NCI-H187 (cell line): ENCODE measurements around the gene NEO1.
"Not testable (repeated sequence)": the region's sequence is repeated elsewhere in the genome, so short reads cannot be mapped to it uniquely, and the experiment has no call there.

Experiments
- DNase-seq, 2 experiments: peaks; one replicate each; lab custom pipeline; 2025; lab: John Stamatoyannopoulos, UW

The NEO1 gene

DNA sequence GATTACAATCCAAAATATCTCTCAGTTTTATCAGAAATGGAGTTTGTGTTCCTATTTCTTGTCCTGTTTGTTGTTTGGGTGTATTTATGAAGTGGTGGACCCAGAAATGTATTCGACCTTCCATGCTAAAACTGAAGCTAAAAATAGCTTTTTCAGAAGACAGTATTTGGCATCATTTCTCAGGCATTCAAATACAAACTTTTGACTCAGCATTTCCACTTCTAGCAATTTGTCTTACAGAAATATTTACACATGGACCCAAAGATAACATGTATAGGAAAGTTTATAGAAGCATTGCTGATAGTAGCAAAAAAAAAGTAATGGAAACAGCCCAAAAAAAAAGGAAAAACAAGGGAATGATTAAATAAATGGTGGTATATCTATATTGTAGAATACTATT lies 160.2 kb downstream of the NEO1 start:
- no peak for DNase-seq

DNA sequence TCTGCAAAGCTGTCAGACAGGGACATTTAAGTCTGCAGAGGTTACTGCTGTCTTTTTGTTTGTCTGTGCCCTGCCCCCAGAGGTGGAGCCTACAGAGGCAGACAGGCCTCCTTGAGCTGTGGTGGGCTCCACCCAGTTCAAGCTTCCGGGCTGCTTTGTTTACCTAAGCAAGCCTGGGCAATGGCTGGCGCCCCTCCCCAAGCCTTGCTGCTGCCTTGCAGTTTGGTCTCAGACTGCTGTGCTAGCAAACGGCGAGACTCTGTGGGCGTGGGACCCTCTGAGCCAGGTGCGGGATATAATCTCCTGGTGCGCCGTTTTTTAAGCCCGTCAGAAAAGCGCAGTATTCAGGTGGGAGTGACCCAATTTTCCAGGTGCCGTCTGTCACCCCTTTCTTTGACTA lies 169.2 kb downstream of the NEO1 start:
- not testable (repeated sequence) for DNase-seq

DNA sequence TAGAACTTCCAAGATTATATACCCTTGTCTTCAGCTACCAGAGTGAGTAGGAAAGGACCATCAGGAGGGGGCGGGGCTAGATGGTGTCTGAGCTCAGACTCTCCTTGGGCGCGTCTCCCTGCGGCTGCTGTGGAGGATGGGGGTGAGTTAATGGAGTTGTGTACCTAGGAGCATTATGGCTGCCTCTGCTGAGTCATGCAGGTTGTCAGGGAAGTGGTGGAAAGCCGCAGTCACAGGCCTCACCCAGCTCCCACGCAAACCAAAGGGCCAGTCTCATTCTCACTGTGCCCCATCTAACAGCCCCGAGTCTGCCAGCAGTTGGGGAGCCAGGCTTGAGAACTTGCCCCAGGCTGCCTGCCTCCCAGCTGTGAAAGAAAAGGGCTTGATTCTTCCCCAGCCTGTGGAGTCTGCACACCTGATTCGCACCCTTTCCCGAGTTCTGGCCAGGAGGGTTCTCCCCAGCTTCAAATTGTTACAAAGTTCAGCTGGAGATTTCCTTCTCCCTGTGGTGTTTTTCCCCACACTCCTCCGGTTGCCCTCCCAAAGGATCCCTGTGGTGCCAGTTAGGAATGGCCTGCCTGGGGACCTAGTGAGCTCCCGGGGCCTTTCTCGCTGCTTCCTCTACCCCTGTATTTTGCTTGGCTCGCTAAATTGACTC lies 173.2 kb downstream of the NEO1 start:
- no peak for DNase-seq

DNA sequence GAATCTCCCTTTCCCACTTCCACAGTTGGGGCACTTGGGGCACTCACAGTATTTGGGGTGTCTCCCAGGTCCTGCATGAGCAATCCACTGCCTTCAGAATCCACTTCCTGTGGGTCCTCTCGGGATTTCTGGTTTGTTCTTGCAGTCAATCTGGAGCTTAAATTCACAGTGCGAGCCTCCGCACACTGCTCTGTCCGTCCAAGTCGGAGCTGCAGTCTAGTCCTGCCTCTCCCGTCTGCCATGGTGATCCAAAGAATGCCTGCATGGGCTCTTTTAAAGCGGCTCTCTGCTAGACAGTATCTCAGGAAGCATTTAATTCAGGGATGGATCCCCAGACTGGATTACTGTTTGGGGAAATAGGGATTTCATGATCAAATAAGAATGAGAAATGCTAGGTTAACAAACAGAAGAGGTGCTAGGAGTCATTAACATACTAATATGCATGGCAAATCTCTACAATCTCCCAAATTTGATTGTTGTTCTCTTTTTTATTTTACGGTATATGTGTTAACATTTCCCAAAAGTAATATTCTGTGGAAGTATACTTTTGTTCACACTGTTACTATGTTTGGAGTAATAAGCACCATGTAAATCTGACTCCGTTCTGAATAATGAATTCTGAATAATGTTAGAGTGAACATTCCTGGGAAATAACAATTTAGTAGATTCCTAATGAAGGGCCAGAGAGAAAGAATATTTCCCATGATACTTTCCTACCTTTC lies 174.0 kb downstream of the NEO1 start:
- no peak for DNase-seq

DNA sequence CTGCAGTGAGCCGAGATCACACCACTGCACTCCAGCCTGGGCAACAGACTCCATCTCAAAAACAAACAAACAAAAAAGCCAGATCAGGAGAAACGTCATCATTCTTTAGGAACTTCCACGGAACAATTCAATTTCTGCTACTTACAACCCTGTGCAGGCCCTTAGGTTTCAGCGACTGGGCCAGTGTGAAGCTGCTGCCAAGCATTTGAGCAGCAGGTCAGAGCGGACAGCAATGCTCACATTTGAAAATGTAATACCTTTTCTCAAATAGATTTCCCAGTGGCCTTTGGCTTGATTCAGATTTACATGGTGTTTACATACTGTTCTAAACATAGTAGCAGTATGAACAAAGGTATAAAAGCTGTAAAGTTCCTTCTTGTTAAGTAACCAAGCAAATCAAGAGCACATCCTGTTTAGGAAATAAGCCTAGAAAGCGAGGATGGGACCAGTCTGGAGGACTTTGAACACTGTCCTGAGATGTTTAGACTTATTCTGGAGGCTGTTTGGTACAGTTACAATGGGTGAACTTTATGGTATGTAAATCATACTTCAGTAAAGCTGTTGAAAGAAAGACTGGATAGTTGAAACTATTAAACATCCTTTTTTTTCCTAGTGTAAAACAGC lies 175.3 kb downstream of the NEO1 start:
- DNase-seq, result no peak

DNA sequence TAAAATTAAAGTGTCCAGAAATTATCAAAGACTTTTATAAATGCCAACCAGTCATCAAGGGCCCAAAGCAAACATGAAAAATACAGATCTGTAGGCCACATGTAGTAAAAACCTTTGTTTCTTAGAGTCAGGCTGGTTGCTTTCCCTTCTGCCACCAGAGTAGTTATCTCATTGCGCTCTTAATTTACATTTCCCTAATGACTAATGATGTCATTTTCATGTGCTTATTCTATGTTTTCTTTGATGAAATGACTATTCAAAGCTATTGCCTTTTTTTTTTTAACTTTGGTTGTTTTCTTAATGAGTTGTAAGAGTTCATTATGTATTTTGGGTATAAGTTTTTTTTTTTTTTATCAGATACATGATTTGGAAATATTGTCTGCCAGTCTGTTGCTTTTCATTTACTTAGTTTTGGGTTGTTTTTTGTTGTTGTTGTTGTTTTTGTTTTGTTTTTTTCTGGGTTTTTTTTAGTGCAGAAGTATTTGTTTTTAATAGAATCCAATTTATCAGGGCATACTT lies 175.9 kb downstream of the NEO1 start:
- no peak for DNase-seq

DNA sequence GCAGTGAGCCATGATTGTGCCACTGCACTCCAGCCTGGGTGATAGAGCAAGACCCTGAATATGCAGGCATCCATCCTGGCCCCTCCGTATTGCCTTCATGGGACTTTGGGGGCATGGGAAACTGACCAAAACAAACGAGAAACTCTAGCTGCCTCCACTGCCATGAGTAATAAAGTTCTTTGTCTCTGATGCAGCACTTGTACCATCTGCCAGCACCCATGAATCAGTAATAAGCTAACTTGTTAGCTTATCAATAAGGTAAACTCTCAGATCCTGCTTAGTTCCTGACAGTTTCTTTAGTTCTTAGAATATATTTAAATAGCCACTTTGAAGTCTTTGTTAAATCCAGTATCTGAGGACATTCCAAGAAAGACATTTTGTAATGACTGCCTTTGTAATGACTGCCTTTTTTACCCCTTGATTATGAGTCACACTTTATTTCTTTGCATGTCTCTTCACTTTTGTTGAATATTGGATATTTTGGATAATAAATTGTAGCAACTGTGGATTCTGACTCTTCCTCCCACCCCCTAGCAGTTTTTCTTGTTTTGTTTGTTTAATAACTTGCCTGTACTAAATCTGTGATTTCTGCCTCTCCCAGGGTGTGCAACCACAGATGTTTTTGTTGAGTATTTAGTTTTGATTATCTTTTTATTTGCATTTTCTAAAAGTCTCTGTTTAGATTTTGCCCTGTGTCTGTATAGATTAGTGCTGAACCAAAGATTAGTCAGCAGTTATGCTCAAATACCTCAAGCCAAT lies 179.6 kb downstream of the NEO1 start:
- DNase-seq, result no peak

DNA sequence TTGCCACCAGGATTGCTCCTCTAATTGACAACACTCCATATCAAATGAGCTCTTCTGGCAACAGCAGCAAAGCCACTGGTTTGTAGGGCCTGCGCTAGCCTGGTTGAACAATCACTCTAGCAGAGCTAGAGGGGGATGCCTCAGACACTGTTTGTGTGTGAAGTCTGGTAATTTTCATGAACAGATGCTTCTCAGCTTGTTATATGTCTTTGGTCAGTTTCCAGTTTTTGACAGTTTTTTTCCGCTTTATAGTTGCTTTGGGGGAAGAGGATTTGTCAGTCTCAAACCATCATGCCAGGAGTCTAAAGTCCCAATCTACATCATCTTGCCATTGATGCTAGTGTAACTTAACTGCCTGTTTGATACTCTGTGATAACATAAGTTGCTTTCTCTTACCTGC lies 180.5 kb downstream of the NEO1 start:
- DNase-seq, result no peak

DNA sequence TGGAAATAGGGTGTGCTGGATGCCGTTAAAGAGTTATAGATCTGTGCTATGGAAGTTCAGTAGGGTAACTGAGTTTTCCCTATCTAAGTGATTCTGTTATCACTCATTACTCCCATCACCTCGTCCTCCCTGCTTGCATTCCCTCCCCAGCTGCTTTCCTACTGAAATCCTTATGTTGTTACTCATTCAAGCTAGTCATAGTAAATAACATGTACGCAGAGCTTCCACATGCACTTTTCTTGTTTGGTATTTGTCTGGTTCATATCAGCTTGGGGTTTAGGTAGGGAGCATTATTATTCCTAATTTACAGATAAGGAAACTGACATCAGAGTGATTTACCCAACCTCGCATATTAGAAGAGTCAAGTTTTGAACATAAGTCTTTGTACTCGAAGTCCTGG lies 181.4 kb downstream of the NEO1 start:
- no peak for DNase-seq

DNA sequence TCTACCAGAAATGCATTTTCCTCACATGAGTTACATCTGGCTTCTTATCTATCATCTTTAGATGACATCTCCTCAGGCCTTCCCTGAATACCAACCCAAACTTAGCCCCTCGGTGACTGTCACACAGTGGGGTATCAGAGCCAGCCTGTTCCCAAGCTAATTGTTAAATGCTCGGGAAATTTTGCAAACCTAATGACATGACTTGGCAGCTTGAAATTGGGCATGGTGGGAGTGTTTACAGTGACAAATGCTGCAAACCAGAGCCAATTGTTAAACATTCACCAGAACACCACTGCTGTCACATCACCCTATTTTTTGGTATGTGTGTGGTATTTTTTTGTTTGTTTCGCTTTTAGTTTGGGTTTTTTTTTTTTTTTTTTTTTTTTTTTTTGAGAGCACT lies 185.6 kb downstream of the NEO1 start:
- no peak for DNase-seq

DNA sequence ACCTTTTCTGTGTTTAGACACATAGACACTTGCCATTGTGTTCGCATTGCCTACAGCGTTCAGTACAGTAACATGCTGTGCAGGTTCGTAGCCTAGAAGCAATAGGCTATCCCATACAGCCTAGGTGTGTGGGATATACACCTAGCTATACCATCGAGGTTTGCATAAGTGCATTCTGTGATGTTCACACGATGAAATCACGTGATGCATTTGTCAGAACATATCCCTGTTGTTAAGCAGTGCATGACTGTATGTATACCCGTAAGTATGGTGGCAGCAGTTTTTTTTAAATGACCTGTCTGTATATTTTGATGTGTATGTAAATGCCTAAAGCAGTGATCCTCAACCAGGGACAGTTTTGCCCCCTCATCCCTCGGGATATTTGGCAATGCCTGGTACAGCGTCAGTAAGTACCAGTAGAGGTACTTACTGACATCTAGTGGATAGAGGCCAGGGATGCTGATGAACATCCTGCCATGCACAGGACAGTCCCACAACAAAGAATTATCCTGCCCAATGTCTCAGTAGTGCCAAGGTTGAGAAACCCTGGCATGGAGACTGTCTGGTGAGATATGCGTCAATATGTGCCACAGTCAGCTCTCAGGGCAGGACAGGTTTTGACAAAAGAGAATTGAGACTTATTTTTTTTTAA lies 187.4 kb downstream of the NEO1 start:
- DNase-seq, result no peak

DNA sequence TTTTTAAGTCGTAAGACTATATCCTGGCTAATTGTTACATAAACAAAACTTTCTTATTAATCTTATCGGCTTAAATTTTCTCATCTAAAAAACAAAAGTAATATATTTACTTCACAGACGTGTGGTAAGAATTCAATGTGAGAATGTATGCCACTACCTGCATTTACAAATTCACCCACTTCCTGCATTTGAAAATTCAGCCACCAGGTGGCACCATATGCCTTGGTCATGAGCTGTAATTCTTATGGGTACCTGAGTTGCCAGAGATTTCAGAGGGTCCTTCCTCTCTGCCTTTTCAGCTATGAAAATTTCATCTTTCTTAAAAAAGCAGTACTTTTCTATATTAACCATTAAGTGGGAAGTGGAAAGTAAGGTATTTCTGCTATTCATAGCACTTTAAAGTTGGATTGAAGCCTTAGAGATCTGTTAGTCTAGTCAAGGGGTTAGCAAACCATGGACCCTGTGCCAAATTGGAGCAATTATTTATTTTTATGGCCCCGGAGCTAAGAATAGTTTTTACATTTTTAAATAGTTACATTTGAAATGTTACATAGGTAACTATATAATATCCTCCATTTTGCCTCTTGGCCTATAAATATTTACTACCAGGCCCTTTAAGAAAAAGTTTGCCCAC lies 188.7 kb downstream of the NEO1 start:
- DNase-seq, result peak; percentile 17 to 18

DNA sequence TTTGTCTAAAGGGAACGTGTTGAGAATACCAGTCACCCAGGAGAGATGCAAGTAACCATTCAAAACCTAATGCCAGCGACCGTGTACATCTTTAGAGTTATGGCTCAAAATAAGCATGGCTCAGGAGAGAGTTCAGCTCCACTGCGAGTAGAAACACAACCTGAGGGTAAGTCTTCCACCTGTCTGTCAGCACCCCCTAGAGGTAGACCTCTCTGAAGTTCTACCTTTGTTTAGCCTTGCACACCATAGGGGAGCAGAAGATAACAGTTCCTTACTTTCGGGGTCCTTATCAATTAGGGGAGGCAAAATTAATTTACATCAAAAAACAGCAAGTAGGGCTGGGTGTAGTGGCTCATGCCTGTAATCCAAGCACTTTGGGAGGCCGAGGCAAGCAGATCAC lies 192.1 kb downstream of the NEO1 start:
- DNase-seq, result no peak

DNA sequence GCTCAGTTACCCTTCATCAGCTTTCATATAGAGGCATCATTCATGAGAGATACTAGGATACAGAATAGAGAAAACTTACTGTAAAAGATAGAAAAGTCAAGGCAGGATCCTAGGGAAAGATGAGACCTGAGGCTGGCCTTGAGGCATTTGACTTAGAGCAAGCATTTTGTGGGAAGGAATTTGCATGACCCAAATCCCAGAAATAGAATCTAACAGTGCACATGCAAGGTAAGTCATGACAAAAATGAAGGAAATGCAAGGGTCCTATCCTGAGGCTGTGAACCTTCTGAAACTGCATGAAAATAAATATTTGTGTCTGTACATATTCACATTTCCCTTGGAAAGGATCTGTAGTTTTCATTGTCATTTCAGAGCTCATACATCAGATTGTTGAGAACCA lies 194.2 kb downstream of the NEO1 start:
- DNase-seq, result no peak

DNA sequence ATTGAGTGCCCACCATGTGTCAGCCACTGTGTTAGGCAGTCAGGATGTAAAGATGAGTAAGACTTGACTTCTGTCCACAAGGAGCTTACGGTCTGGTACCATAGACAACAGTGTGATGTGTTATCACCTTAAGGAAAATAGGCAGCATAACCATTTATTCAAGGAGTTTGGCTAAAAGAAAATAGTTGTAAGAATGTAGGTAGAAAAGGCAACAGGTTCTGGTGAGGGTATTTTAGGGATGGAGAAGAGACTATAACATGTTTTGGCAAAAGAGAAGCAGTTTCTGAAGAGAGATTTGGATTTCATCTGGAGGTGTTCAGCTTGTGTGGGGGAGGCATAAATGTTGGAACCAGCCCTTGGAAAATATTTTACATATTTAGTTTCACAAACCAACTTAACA lies 194.6 kb downstream of the NEO1 start:
- DNase-seq, result no peak

DNA sequence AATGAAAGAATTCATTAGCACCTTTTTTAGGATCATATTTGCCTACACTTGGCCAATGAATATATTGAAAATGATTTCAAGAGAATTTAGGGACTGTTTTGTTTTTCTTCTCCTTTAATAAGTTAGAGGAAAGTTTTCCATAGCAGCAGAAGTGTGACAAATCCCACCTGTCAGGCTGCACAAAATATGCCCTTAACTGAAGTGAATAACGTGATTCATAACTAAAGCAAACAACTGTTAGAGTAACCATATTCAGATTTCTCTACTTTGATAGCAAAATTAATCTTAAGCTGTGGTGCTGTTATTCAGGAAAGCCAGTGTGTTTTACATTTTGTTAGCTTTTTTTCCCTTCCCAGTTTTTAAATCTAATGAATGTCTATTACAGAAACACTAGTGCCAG lies 195.1 kb downstream of the NEO1 start:
- no peak for DNase-seq

DNA sequence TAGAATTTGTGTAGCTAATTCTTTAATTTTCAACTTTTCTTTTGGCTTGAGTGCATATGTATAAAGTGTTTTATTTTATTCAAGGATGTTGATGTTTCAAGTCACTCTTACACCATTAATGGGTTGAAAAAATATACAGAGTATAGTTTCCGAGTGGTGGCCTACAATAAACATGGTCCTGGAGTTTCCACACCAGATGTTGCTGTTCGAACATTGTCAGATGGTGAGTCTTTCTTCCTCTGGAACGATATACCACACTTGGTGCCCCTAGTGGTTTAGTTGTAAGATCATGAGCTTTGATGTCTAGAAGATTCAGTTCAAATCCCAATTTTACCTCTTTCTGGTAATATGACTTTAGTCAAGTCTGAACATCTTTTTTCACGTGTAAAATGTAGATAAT lies 197.2 kb downstream of the NEO1 start:
- DNase-seq, result no peak

DNA sequence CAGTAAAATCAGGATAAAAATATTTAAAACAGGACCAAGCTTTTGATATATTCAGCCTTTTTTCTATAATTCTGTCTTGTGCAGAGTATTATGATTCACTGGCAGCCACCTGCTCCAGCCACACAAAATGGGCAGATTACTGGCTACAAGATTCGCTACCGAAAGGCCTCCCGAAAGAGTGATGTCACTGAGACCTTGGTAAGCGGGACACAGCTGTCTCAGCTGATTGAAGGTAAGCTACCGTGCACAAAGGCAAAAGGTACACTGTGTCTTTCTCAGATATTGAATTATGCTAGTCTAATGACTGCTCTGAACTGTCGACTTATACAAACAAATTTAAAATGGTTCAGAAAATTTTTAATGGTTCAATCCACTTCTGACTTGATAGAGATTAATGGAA lies 202.3 kb downstream of the NEO1 start:
- DNase-seq, result no peak

DNA sequence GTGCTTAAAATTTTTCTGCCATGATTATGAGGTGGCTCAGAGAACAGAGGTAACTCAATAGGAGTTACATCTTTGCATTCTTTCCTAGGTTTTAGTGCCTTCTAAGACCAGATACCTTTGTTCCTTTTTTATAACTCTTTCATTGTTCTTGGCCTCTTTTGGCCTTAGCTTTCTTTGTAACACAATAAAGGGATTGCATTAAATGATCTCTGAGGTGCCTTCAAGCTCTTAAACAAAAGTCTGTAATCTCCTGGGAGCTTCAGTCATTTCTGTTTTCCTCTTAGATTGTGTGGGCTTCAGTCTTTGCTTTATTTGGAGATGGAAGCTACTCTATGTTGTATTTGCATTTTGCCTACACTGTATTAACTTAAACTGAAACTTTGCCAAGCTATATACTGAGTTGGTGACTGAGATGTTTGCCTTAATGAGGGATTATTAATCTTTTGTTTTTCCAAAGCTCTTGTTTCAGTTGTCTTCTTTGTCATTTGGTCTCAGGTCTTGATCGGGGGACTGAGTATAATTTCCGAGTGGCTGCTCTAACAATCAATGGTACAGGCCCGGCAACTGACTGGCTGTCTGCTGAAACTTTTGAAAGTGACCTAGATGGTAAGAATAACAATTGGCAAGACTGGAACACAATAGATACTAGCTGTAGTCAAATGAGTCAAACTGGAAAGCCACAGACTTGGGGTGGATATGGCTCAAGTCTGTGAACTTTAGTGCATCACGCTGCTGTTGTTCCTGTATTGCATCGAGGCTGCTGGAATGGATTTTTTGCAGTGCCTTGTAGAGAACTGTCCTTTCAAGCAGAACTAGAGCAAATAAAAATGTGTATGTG lies 206.2 kb downstream of the NEO1 start:
- no peak for DNase-seq

DNA sequence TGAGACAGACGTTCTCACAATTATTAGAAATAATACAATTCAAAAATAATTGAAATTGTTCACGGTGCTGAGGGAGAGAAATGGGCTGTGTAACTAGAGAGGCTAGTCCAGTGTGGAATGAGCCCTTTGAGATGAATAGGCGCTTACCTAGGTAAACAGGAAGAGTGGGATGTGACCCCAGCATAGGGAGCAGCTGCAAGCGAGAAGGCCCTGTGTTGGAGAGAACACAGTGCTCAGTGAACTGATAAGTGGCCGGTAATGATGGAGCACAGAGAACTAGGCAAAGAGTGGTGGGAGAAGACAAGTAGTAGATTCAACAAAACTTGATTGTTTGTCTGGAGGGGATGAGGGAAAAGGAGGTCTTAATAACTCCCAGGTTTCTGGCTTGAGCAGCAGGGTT lies 212.6 kb downstream of the NEO1 start:
- DNase-seq, result no peak
